Measurements from ENCODE around the gene EXOC3L4.
"Not testable (repeated sequence)": the region's sequence is repeated elsewhere in the genome, so short reads cannot be mapped to it uniquely, and the experiment has no call there.

EXOC3L4 gene

GRCh38 chr14:103094406-103095209 lies at the start of gene EXOC3L4:
Gene EXOC3L4, plus strand, starts transcription at chr14:103094725. Its CDS starts 5,495 bp downstream, at chr14:103100220.
- H3K4me1 ChIP-seq (ENCODE audit: control insufficient read depth in 1 of 2, insufficient read depth in 2 of 2, low read length in 2 of 2) = peaks cover 0 to 12% of the 10 kb centered on the region in 2 donors
- H3K4me3 ChIP-seq (ENCODE audit: low read depth in 1 of 2, low read length in 2 of 2) = peak within 1 kb of the TSS; percentile 24 to 65
- H3K27me3 ChIP-seq (ENCODE audit: low read depth, low read length) = no peaks in the 10 kb centered on the region
- peak within 1 kb of the TSS; percentile 86 for H3K27ac ChIP-seq (ENCODE audit: low read length)
- H3K9me3 ChIP-seq (ENCODE audit: control insufficient read depth in 1 of 2, low read length in 2 of 2) = no peaks in the 10 kb centered on the region
- no peaks in the 10 kb centered on the region for H3K36me3 ChIP-seq (ENCODE audit: control insufficient read depth in 1 of 2, insufficient read depth in 2 of 2, low read length in 2 of 2)

GRCh38 chr14:103045371-103045869 lies 49.1 kb upstream of the EXOC3L4 start:
- H3K36me3 ChIP-seq (ENCODE audit: control insufficient read depth in 1 of 2, insufficient read depth in 2 of 2, low read length in 2 of 2) = peaks cover 3 to 13% of the 10 kb centered on the region in 2 donors
- H3K4me1 ChIP-seq (ENCODE audit: control insufficient read depth in 1 of 2, insufficient read depth in 2 of 2, low read length in 2 of 2) = peaks cover 9 to 13% of the 10 kb centered on the region in 2 donors
- H3K27me3 ChIP-seq (ENCODE audit: low read depth, low read length) = no peaks in the 10 kb centered on the region
- H3K27ac ChIP-seq (ENCODE audit: low read length) = no peak overlapping the region
- H3K9me3 ChIP-seq (ENCODE audit: control insufficient read depth in 1 of 2, low read length in 2 of 2) = no peaks in the 10 kb centered on the region
- H3K4me3 ChIP-seq (ENCODE audit: low read depth in 1 of 2, low read length in 2 of 2) = no peak overlapping the region

- H3K4me3 ChIP-seq (ENCODE audit: low read depth in 1 of 2, low read length in 2 of 2); H3K36me3 ChIP-seq (ENCODE audit: control insufficient read depth in 1 of 2, insufficient read depth in 2 of 2, low read length in 2 of 2); H3K27ac ChIP-seq (ENCODE audit: low read length); H3K27me3 ChIP-seq (ENCODE audit: low read depth, low read length); H3K9me3 ChIP-seq (ENCODE audit: control insufficient read depth in 1 of 2, low read length in 2 of 2): not testable (repeated sequence)
- peaks cover 9 to 15% of the 10 kb centered on the region in 2 donors for H3K4me1 ChIP-seq (ENCODE audit: control insufficient read depth in 1 of 2, insufficient read depth in 2 of 2, low read length in 2 of 2)
Measured at GRCh38 chr14:103047453-103047852, 47.1 kb upstream of the EXOC3L4 start.

DNA sequence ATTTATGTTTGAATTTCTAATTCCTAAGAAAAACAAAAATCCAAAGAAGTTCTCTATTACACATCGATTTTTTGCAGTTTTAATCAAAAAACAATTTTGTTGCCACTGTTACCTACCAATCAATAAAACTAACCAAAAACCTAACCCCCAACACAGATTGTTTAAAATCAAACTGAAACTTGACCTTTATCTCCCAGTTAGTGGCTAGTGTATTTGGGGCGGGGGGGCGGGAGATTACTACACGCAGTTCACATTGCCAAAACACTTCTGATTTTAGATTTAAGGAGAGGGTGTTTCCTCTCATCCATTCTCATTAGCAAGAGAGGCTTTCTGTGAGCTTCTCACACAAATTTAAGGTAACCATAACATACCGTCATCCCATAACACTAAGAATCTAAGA lies 43.6 kb upstream of the EXOC3L4 start:
- H3K27ac ChIP-seq (ENCODE audit: low read length) = no peak overlapping the region

DNA sequence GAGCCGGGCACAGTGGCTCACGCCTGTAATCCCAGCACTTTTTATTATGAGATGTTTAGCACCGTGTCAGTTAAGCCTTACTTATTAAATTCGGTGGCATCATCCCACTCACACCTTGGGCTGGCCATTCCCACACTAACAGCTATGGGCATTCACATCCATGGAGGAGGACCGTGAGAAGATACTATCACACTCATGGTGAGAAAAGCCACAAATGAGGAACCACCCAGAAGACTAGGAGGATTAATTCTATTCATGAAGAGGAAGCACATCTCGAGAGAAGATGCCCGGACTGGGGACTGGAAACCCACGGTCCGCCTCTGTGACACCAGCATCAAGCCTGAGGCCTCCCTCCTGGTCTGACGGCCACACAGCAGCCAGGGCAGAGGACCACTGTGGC lies 42.1 kb upstream of the EXOC3L4 start:
- Histone ChIP-seq H3K27ac (ENCODE audit: low read length) (no peak overlapping the region), H3K4me3 (ENCODE audit: low read depth in 1 of 2, low read length in 2 of 2) (no peak overlapping the region), H3K36me3 (ENCODE audit: control insufficient read depth in 1 of 2, insufficient read depth in 2 of 2, low read length in 2 of 2) (no peaks in the 10 kb centered on the region), H3K27me3 (ENCODE audit: low read depth, low read length) (no peaks in the 10 kb centered on the region), H3K4me1 (ENCODE audit: control insufficient read depth in 1 of 2, insufficient read depth in 2 of 2, low read length in 2 of 2) (peaks cover 0 to 24% of the 10 kb centered on the region in 2 donors), H3K9me3 (ENCODE audit: control insufficient read depth in 1 of 2, low read length in 2 of 2) (no peaks in the 10 kb centered on the region)

More for the DNA sequence above, 43.6 kb upstream of the EXOC3L4 start:
- no peaks in the 10 kb centered on the region for H3K36me3 ChIP-seq (ENCODE audit: control insufficient read depth in 1 of 2, insufficient read depth in 2 of 2, low read length in 2 of 2)
- H3K27me3 ChIP-seq (ENCODE audit: low read depth, low read length) = no peaks in the 10 kb centered on the region
- no peak overlapping the region for H3K4me3 ChIP-seq (ENCODE audit: low read depth in 1 of 2, low read length in 2 of 2)
- H3K9me3 ChIP-seq (ENCODE audit: control insufficient read depth in 1 of 2, low read length in 2 of 2) = no peaks in the 10 kb centered on the region
- H3K4me1 ChIP-seq (ENCODE audit: control insufficient read depth in 1 of 2, insufficient read depth in 2 of 2, low read length in 2 of 2) = peaks cover 2 to 20% of the 10 kb centered on the region in 2 donors

- H3K4me1 ChIP-seq (ENCODE audit: control insufficient read depth in 1 of 2, insufficient read depth in 2 of 2, low read length in 2 of 2) = peaks cover 0 to 34% of the 10 kb centered on the region in 2 donors
- H3K36me3 ChIP-seq (ENCODE audit: control insufficient read depth in 1 of 2, insufficient read depth in 2 of 2, low read length in 2 of 2) = no peaks in the 10 kb centered on the region
- no peaks in the 10 kb centered on the region for H3K9me3 ChIP-seq (ENCODE audit: control insufficient read depth in 1 of 2, low read length in 2 of 2)
- H3K27me3 ChIP-seq (ENCODE audit: low read depth, low read length) = no peaks in the 10 kb centered on the region
- H3K4me3 ChIP-seq (ENCODE audit: low read depth in 1 of 2, low read length in 2 of 2) = peak overlapping the region; percentile 70 to 80
- H3K27ac ChIP-seq (ENCODE audit: low read length) = peak overlapping the region; percentile 61
Measured at GRCh38 chr14:103055695-103056094, 38.8 kb upstream of the EXOC3L4 start.

DNA sequence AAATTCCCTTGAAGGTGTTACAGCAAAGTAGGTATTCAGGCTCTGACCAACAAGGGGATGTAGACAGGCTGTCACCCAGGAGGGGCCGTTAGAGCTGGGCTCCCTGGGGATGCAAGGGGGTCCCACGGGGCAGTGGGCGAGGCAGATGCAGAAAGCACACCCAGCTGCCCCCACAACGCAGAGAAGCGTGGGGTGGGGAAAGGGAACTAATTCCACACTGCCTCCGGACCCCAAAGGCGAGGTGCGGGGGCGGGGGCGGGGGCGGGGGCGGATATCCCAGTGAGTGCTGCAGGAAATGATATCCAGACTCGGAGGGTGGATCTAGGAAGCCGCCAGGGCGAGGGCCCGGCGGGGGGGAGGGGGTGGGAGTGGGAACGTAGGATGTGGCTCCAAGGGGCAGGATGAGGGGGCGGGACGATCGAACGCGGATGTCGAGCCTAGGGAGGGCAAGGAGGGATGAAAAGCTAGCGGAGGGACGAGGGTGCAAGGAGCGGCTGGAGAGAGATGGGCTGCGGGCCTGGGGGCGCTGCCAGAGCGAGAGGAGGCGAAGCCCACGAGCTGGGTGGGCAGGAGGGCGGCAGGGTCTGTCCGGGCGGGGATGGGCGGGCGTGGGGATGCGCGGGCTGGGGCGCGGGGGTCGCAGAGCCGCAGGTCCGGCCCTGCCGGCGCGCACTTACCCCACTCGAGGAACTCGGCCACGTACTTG lies 38.0 kb upstream of the EXOC3L4 start:
- H3K27me3 ChIP-seq (ENCODE audit: low read depth, low read length) = no peaks in the 10 kb centered on the region
- peak overlapping the region; percentile 61 for H3K27ac ChIP-seq (ENCODE audit: low read length)
- no peaks in the 10 kb centered on the region for H3K36me3 ChIP-seq (ENCODE audit: control insufficient read depth in 1 of 2, insufficient read depth in 2 of 2, low read length in 2 of 2)
- peak overlapping the region; percentile 70 to 80 for H3K4me3 ChIP-seq (ENCODE audit: low read depth in 1 of 2, low read length in 2 of 2)
- no peaks in the 10 kb centered on the region for H3K9me3 ChIP-seq (ENCODE audit: control insufficient read depth in 1 of 2, low read length in 2 of 2)
- peaks cover 0 to 34% of the 10 kb centered on the region in 2 donors for H3K4me1 ChIP-seq (ENCODE audit: control insufficient read depth in 1 of 2, insufficient read depth in 2 of 2, low read length in 2 of 2)

DNA sequence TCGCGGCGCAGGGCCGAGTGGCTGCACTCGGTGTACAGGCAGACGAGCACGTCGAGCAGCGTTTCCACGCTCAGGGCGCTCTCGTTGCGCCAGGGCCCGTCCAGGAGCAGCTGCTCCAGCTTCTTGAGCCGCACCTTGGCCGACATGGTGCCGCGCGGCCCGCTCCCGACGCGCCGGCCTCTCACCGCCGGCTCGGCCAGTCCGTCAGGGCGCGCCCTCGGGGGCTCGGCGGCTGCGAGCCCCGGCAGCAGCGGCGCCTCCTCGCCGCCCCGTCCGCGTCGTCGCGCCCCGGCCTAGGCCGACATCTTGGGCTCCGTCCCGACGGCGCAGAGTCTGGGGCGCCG lies 37.5 kb upstream of the EXOC3L4 start:
- Histone ChIP-seq H3K27me3 (ENCODE audit: low read depth, low read length) (no peaks in the 10 kb centered on the region), H3K27ac (ENCODE audit: low read length) (no peak overlapping the region), H3K36me3 (ENCODE audit: control insufficient read depth in 1 of 2, insufficient read depth in 2 of 2, low read length in 2 of 2) (no peaks in the 10 kb centered on the region), H3K4me1 (ENCODE audit: control insufficient read depth in 1 of 2, insufficient read depth in 2 of 2, low read length in 2 of 2) (peaks cover 0 to 34% of the 10 kb centered on the region in 2 donors), H3K9me3 (ENCODE audit: control insufficient read depth in 1 of 2, low read length in 2 of 2) (no peaks in the 10 kb centered on the region), H3K4me3 (ENCODE audit: low read depth in 1 of 2, low read length in 2 of 2) (peak overlapping the region; percentile 53 to 80)

- Histone ChIP-seq H3K9me3 (ENCODE audit: control insufficient read depth in 1 of 2, low read length in 2 of 2) (no peaks in the 10 kb centered on the region), H3K4me1 (ENCODE audit: control insufficient read depth in 1 of 2, insufficient read depth in 2 of 2, low read length in 2 of 2) (peaks cover 0 to 34% of the 10 kb centered on the region in 2 donors), H3K27ac (ENCODE audit: low read length) (peak within 1 kb of the TSS; percentile 23), H3K36me3 (ENCODE audit: control insufficient read depth in 1 of 2, insufficient read depth in 2 of 2, low read length in 2 of 2) (no peaks in the 10 kb centered on the region), H3K4me3 (ENCODE audit: low read depth in 1 of 2, low read length in 2 of 2) (peak within 1 kb of the TSS; percentile 71 to 91), H3K27me3 (ENCODE audit: low read depth, low read length) (no peaks in the 10 kb centered on the region)
Measured at GRCh38 chr14:103057372-103058163, 37.0 kb upstream of the EXOC3L4 start, which contains the start of gene CDC42BPB. Gene CDC42BPB, minus strand, starts transcription at chr14:103057549. Its CDS starts 376 bp downstream, at chr14:103057173.

- H3K36me3 ChIP-seq (ENCODE audit: control insufficient read depth in 1 of 2, insufficient read depth in 2 of 2, low read length in 2 of 2) = no peaks in the 10 kb centered on the region
- H3K4me1 ChIP-seq (ENCODE audit: control insufficient read depth in 1 of 2, insufficient read depth in 2 of 2, low read length in 2 of 2) = peaks cover 0 to 34% of the 10 kb centered on the region in 2 donors
- H3K4me3 ChIP-seq (ENCODE audit: low read depth in 1 of 2, low read length in 2 of 2) = peak overlapping the region; percentile 71 to 91
Measured at GRCh38 chr14:103058164-103059055, 36.1 kb upstream of the EXOC3L4 start.

More at GRCh38 chr14:103058164-103059055, 36.1 kb upstream of the EXOC3L4 start:
- Histone ChIP-seq H3K27ac (ENCODE audit: low read length) (peak overlapping the region; percentile 23), H3K9me3 (ENCODE audit: control insufficient read depth in 1 of 2, low read length in 2 of 2) (no peaks in the 10 kb centered on the region), H3K27me3 (ENCODE audit: low read depth, low read length) (no peaks in the 10 kb centered on the region)
